ENCODE measurements around the gene ARVCF.

The ARVCF gene

GRCh38 chr22:20015187-20015625 is 1.4 kb downstream of the ARVCF start:
- no peak for ATAC-seq
- Mint-ChIP-seq H3K27ac (no peak overlapping the region), H3K4me3 (peak overlapping the region; percentile 33 to 61), H3K4me1 (peaks cover 12% of the 10 kb centered on the region), H3K27me3 (peaks cover 36% of the 10 kb centered on the region), H3K9me3 (no peaks in the 10 kb centered on the region)
- DNase-seq = no peak

- H3K9me3 Mint-ChIP-seq = no peaks in the 10 kb centered on the region
- peaks cover 8% of the 10 kb centered on the region for H3K4me1 Mint-ChIP-seq
- H3K27me3 Mint-ChIP-seq = peaks cover 36% of the 10 kb centered on the region
- ATAC-seq (no peak), DNase-seq (no peak)
- no peak overlapping the region for H3K4me3 Mint-ChIP-seq
- no peak overlapping the region for H3K27ac Mint-ChIP-seq
Measured at GRCh38 chr22:20014526-20015186, 2.0 kb downstream of the ARVCF start.

DNA sequence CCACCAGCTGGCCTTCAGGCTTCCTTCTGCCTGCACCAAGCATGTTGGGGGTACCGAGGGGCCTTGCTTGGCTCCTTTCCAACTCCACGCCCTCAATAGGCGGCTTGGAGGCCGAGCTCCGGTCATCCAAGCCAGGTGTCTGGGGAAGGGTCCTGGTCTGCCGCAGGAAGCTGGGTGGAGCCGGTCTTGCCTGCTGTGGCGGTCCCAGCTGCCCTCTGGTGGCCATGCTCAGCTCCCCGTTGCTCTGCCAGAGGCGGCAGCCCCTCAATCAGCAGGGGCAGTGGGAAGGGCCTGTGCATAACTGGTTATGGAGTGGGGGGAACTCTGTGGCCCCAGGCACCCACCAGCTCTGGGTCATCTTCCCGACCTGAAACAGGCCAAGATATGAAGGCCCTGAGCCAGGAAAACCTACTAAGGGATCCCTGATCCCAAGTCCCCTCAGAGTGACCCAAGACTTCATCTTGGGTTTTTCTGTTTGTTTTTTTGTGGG is 3.2 kb downstream of the ARVCF start:
- H3K9me3 Mint-ChIP-seq = no peaks in the 10 kb centered on the region
- peak; percentile 51 to 57 for DNase-seq
- peaks cover 28% of the 10 kb centered on the region for H3K27me3 Mint-ChIP-seq
- peaks cover 8% of the 10 kb centered on the region for H3K4me1 Mint-ChIP-seq
- no peak overlapping the region for H3K27ac Mint-ChIP-seq
- no peak overlapping the region for H3K4me3 Mint-ChIP-seq
- no peak for ATAC-seq

- no peak for DNase-seq
- H3K27ac Mint-ChIP-seq = no peak overlapping the region
Measured at GRCh38 chr22:20012741-20013331, 3.8 kb downstream of the ARVCF start.

DNA sequence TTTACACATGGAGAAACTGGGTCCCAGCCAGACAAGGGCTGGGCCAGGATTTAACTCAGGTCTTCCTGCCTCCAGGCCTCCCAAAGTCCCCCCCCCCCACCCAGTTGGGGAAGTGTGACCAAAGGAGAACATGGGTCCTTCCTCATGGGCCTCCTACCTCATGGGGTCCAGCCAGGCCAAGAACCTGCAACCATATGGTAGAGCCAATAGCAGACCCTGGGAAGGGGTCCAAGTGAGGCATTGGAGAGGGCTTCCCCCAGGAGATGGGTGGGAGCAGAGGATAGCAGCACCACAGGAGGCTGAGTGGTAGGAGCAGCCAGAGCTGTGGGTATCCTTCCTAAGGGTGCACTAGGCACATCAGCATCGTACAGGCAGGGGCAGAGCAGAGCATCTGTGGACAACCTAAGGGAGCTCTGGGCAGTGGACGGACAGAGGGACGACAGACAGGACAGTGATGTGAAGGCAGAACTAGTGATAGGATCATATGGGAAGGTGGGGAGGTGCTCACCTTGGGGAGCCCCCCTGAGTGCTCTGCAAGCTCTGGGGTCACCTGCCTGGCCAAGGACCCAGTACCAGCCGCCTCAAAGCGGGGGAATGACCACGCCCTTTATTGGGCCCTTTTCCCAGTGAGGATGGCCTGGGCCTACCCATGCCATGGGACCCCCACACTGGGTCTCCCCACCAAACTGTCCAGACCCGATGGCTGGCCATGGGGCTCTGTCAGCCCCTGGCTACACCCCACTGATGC is 4.5 kb downstream of the ARVCF start:
- ATAC-seq = no peak
- Mint-ChIP-seq H3K9me3 (no peaks in the 10 kb centered on the region), H3K27ac (no peak overlapping the region), H3K4me3 (no peak overlapping the region), H3K4me1 (peaks cover 1% of the 10 kb centered on the region), H3K27me3 (peaks cover 15% of the 10 kb centered on the region)
- DNase-seq = no peak

More at GRCh38 chr22:20012741-20013331, 3.8 kb downstream of the ARVCF start:
- H3K9me3 Mint-ChIP-seq = no peaks in the 10 kb centered on the region
- H3K4me3 Mint-ChIP-seq = no peak overlapping the region
- peaks cover 22% of the 10 kb centered on the region for H3K27me3 Mint-ChIP-seq
- peaks cover 8% of the 10 kb centered on the region for H3K4me1 Mint-ChIP-seq
- ATAC-seq = no peak

DNA sequence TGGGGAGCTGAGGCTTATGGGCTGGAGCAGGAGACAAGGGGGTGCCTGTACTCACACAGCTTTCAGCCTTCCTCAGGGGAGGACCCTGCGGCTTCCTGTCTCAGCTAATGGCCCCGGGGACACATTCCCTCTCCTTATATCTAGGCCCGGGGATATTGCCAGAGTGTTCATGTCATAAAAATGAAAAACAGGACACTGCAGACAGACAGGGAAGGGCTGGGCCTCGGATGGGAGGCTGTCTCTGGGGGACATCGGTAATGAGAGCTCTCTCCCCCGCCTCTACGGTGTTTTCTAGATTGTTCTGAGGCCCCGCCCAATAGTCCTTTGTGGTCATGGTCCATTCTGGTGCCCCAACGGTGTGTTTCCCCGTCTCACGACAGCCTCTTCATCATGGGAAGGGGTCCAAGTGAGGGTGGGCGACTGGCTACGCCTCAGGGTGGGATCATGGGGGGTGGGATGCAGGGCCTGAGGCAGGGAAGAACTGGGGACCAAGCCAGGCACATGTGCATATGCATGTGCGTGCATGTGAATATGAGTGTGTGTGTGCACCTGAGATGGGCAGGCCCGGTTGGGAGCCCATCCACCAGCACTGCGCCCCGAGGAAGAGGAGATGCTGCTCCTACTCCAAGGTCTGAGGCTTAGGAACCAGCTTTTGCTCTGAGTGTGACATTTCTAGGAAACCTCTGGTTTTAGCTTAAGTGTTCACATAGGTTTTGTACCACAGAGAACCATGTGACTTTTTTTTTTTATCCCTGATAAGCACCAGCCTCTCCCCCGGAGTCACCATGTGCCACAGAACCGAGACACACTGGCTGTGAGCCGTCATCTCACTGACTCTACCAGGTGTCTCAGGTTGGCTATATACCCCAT is 5.3 kb downstream of the ARVCF start:
- Mint-ChIP-seq H3K27ac (no peak overlapping the region), H3K27me3 (peaks cover 15% of the 10 kb centered on the region), H3K4me1 (no peaks in the 10 kb centered on the region), H3K4me3 (no peak overlapping the region), H3K9me3 (no peaks in the 10 kb centered on the region)
- no peak for DNase-seq
- ATAC-seq = no peak

- ATAC-seq = no peak
- peaks cover 13% of the 10 kb centered on the region for H3K27me3 Mint-ChIP-seq
- no peak overlapping the region for H3K27ac Mint-ChIP-seq
- H3K4me3 Mint-ChIP-seq = no peak overlapping the region
- no peaks in the 10 kb centered on the region for H3K4me1 Mint-ChIP-seq
- no peak for DNase-seq
- H3K9me3 Mint-ChIP-seq = no peaks in the 10 kb centered on the region
Measured at GRCh38 chr22:20010307-20011122, 6.1 kb downstream of the ARVCF start.

DNA sequence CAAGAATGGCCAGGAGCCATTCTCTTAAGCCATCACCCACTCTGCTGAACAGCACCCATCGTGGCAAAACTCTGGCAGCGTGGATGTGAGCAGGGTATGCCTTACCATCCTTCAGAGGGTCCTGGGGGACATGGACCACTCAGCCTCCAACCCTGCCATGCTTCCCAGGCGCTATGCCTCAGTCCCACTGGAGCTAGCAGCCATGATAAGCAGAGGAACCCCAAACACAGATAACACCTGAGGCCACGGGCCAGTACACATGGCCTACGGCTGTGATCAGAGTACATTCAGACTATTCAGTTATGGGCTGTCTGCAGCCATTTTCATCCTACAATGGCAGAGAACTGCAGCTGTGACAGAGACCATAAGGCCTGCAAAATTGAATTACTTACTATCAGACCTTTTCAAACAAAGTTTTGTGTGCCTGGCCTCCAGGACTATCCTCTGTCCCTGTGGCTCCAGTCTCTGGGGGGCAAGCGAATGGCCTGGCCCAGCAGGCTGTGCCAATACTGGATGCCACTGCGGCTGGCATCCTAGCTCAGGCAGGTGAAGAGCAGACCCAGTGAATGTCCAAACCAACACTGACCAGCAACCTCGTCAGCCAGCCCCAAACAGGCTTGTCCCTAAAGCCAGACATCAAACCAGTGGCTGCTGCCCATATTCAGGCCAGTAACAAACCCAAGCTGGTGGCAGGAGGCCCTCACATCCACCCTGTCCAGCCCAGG is 6.9 kb downstream of the ARVCF start:
- H3K4me3 Mint-ChIP-seq = no peak overlapping the region
- peaks cover 0 to under 1% of the 10 kb centered on the region in 2 donors for H3K9me3 Mint-ChIP-seq
- no peaks in the 10 kb centered on the region for H3K4me1 Mint-ChIP-seq
- DNase-seq (no peak), ATAC-seq (no peak)
- no peak overlapping the region for H3K27ac Mint-ChIP-seq
- peaks cover 5% of the 10 kb centered on the region for H3K27me3 Mint-ChIP-seq

DNA sequence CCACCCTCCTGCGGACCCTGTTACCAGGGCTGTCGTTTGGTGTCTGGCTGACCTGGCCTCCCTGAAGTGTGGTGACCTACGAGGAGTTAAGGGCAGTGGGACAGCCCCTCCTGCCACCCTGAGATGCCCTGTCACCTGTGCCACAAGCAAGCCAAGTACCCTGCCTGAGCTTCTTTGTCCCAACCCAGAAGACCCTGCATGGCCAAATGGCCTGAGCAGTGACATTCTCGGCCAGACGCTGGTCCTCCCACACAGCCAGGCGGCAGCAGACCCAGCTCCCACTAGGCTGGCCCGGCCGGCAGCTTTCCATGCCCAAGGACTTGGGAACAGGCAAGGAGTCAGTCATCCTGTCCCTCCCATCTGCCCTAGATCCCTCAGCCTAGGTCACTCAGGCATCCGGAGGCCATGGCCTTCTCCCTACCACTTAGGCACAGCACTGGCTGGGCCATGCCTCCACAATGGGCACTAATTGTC is 7.6 kb downstream of the ARVCF start:
- DNase-seq (no peak), ATAC-seq (no peak)
- H3K4me3 Mint-ChIP-seq = no peak overlapping the region
- peaks cover 0 to 7% of the 10 kb centered on the region in 2 donors for H3K9me3 Mint-ChIP-seq
- H3K27ac Mint-ChIP-seq = no peak overlapping the region
- no peaks in the 10 kb centered on the region for H3K4me1 Mint-ChIP-seq
- H3K27me3 Mint-ChIP-seq = no peaks in the 10 kb centered on the region

- Mint-ChIP-seq H3K4me1 (no peaks in the 10 kb centered on the region), H3K27ac (no peak overlapping the region), H3K27me3 (no peaks in the 10 kb centered on the region), H3K9me3 (peaks cover 5 to 14% of the 10 kb centered on the region in 2 donors), H3K4me3 (no peak overlapping the region)
- no peak for ATAC-seq
- no peak for DNase-seq
Measured at GRCh38 chr22:20008221-20008995, 8.2 kb downstream of the ARVCF start.

- H3K27ac Mint-ChIP-seq = no peak overlapping the region
- ATAC-seq = no peak
- peaks cover 10 to 26% of the 10 kb centered on the region in 2 donors for H3K9me3 Mint-ChIP-seq
- no peaks in the 10 kb centered on the region for H3K4me1 Mint-ChIP-seq
- H3K27me3 Mint-ChIP-seq = no peaks in the 10 kb centered on the region
- DNase-seq = no peak
- H3K4me3 Mint-ChIP-seq = no peak overlapping the region
Measured at GRCh38 chr22:20004464-20004863, 12.2 kb downstream of the ARVCF start.

DNA sequence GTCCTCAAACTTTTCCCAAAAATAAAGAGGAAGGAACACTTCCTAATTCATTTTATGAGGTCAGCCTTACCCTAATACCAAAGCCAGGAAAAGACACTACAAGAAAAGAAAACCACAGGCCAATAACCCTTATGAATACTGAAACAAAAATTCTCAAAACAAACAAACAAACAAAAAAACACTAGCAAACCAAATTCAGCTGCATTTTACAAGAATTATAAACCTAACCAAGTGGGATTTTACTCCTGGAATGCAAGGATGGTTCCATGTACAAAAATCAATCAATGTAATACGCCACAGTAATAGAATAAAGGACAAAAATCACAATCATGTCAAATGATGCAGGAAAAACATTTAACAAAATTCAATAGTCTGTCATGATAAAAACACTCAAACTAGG is 13.3 kb downstream of the ARVCF start:
- Mint-ChIP-seq H3K27me3 (no peaks in the 10 kb centered on the region), H3K27ac (no peak overlapping the region), H3K9me3 (peaks cover 10 to 26% of the 10 kb centered on the region in 2 donors), H3K4me3 (no peak overlapping the region), H3K4me1 (no peaks in the 10 kb centered on the region)
- ATAC-seq (no peak), DNase-seq (no peak)

- no peak for ATAC-seq
- Mint-ChIP-seq H3K4me3 (no peak overlapping the region), H3K27ac (no peak overlapping the region)
Measured at GRCh38 chr22:20002636-20003035, 14.0 kb downstream of the ARVCF start.

More at GRCh38 chr22:20002636-20003035, 14.0 kb downstream of the ARVCF start:
- Mint-ChIP-seq H3K9me3 (peaks cover 10 to 26% of the 10 kb centered on the region in 2 donors), H3K4me1 (no peaks in the 10 kb centered on the region), H3K27me3 (no peaks in the 10 kb centered on the region)
- no peak for DNase-seq

All from stimulated activated naive CD8-positive, alpha-beta T cell treated with anti-CD3 and anti-CD28 coated beads, Interleukin-15, amount 100 ng/mL, for 72 hours (primary cell).